K562 (cell line): ENCODE measurements around the gene TACR1. TPM values are rescaled to one million over a fixed set of nuclear protein-coding genes. Genes with fewer than 3 reads are reported as not detected.

ENCODE experiments used
- ATAC-seq: fragments of 200-7000 bp; cut with Tn5 transposase; 3 replicates; pipeline ENCODE4 v1.9.1; 2020; ENCODE audit warnings: moderate library complexity
- BruUV-seq: library from RNA; stranded (reverse); fragments of 400-500 nt; replicated peaks from 2 replicates; lab custom pipeline; 2021; lab: Mats Ljungman, UMichigan
- CTCF ChIA-PET: fragments of 300-600 bp; formaldehyde crosslinking; extraction: SDS; loops from one replicate; lab custom pipeline; 2021; ENCODE audit warnings: low intra/inter-chr PET ratio; lab: Yijun Ruan, JAX
- POLR2A ChIA-PET: fragments of 300-600, 350-650 bp; sonication (Branson Sonifier 250); formaldehyde crosslinking; extraction: SDS; loops from one replicate; lab custom pipeline; 2021; ENCODE audit warnings: antibody characterized with exemption, inconsistent platforms; lab: Yijun Ruan, JAX
- DNase-seq, 4 experiments: peaks; one replicate each; pipeline versions ENCODE4 v3.0.0 to v3.0.0-alpha.2; 2011 to 2018; ENCODE audit warnings: low spot score in 3 of 4, mixed read lengths in 3 of 4; ENCODE audit errors: extremely low read depth in 1 of 4
- FAIRE-seq: peaks from 2 replicates; lab custom pipeline; 2011; peaks lifted over from hg19 to GRCh38; lab: Jason Lieb, UNC
- H2AFZ ChIP-seq: 2 replicates; pipeline ENCODE4 v1.6.0; 2011; ENCODE audit warnings: low read depth, low read length, control low read depth, inconsistent platforms
- H3K27ac ChIP-seq: fragments of 200-600 bp; 3 replicates; pipeline ENCODE4 v1.8.0; 2011; ENCODE audit warnings: low read depth, mild to moderate bottlenecking, control low read depth, inconsistent platforms, low read length, moderate library complexity, mixed read lengths; ENCODE audit errors: extremely low read depth
- H3K27me3 ChIP-seq, 2 experiments: fragments of 300-600 bp in 1 of 2; 2 replicates in 1 of 2; 3 replicates in 1 of 2; pipeline versions ENCODE4 v1.6.0 to v1.8.0; 2011; ENCODE audit warnings: inconsistent platforms in 2 of 2, low read length in 2 of 2, mild to moderate bottlenecking in 1 of 2, mixed read lengths in 1 of 2, moderate library complexity in 1 of 2; ENCODE audit not compliant: control insufficient read depth in 2 of 2, insufficient read depth in 2 of 2
- H3K36me3 ChIP-seq: fragments of 300-600 bp; 3 replicates; pipeline ENCODE4 v1.8.0; 2011; ENCODE audit warnings: mild to moderate bottlenecking, low read length, inconsistent platforms; ENCODE audit not compliant: control insufficient read depth, insufficient read depth
- H3K4me1 ChIP-seq, 2 experiments: fragments of 200-600 bp in 1 of 2; replicated peaks in 1 of 2; 2 replicates in 1 of 2; 3 replicates in 1 of 2; pipeline versions ENCODE4 v1.5.1 to v1.8.0; 2011; ENCODE audit warnings: inconsistent platforms in 2 of 2, low read length in 2 of 2, mild to moderate bottlenecking in 1 of 2, mixed read lengths in 1 of 2, moderate library complexity in 1 of 2; ENCODE audit not compliant: control insufficient read depth in 2 of 2, insufficient read depth in 2 of 2
- H3K4me2 ChIP-seq: 2 replicates; pipeline ENCODE4 v1.6.1; 2011; ENCODE audit warnings: low read length, control low read depth, inconsistent platforms, mixed read lengths; ENCODE audit not compliant: insufficient read depth
- H3K4me3 ChIP-seq: fragments of 200-600 bp; sonication (generic), shearing (Covaris generic); 2 replicates; pipeline ENCODE4 v1.5.1; 2016; ENCODE audit warnings: control low read depth, inconsistent platforms
- H3K79me2 ChIP-seq: fragments of 200-600 bp; 3 replicates; pipeline ENCODE4 v1.8.0; 2011; ENCODE audit warnings: low read length, inconsistent platforms; ENCODE audit not compliant: control insufficient read depth, insufficient read depth
- H3K9ac ChIP-seq, 2 experiments: 2 replicates each; pipeline versions ENCODE4 v1.6.0 to v1.6.1; 2011; ENCODE audit warnings: low read depth in 2 of 2, low read length in 2 of 2, control low read depth in 1 of 2, inconsistent platforms in 1 of 2, mild to moderate bottlenecking in 1 of 2, mixed read lengths in 1 of 2; ENCODE audit not compliant: insufficient read depth in 1 of 2
- H3K9me1 ChIP-seq: one replicate; pipeline ENCODE4 v1.6.0; 2011; ENCODE audit warnings: inconsistent platforms, mild to moderate bottlenecking, low read length, moderate library complexity; ENCODE audit not compliant: control insufficient read depth, insufficient read depth
- H3K9me3 ChIP-seq: replicated peaks from 2 replicates; pipeline ENCODE4 v1.5.1; 2011; ENCODE audit warnings: low read depth, low read length, inconsistent platforms; ENCODE audit not compliant: control insufficient read depth, insufficient read depth
- H4K20me1 ChIP-seq: replicated peaks from 2 replicates; pipeline ENCODE4 v1.6.1; 2011; ENCODE audit warnings: low read length, inconsistent platforms, mixed read lengths; ENCODE audit not compliant: control insufficient read depth, insufficient read depth
- C11orf30 ChIP-seq: fragments of 450-650 bp; IDR thresholded peaks from 2 replicates; pipeline ENCODE4 v1.6.1; 2016; ENCODE audit warnings: low read depth, mild to moderate bottlenecking
- ILF3 ChIP-seq: fragments of 450-650 bp; IDR thresholded peaks from 2 replicates; pipeline ENCODE4 v1.6.1; 2018; ENCODE audit warnings: antibody characterized with exemption, mild to moderate bottlenecking, moderate library complexity, borderline replicate concordance
- NCOA1 ChIP-seq: fragments of 450-650 bp; IDR thresholded peaks from 2 replicates; pipeline ENCODE4 v1.6.1; 2016; ENCODE audit warnings: low read depth
- NRF1 ChIP-seq, 2 experiments: fragments of 450-650 bp; IDR thresholded peaks in 1 of 2; conservative IDR thresholded peaks in 1 of 2; 2 replicates each; pipeline ENCODE4 v1.6.1; 2014; ENCODE audit warnings: mild to moderate bottlenecking in 2 of 2
- PCBP1 ChIP-seq: fragments of 200-400 bp; formaldehyde crosslinking; IDR thresholded peaks from 2 replicates; pipeline ENCODE4 v1.6.1; 2018; ENCODE audit warnings: mild to moderate bottlenecking, low read depth, low read length; ENCODE audit not compliant: poor library complexity, severe bottlenecking
- PHTF2 ChIP-seq: fragments of 250-450 bp; sonication (Bioruptor Pico); IDR thresholded peaks from 2 replicates; pipeline ENCODE4 v1.5.0; 2021; ENCODE audit warnings: mild to moderate bottlenecking
- SMARCA5 ChIP-seq: fragments of 450-650 bp; IDR thresholded peaks from 2 replicates; pipeline ENCODE4 v1.6.1; 2016
- SP1 ChIP-seq: sonication (generic); formaldehyde crosslinking; IDR thresholded peaks from 2 replicates; pipeline ENCODE4 v1.8.1; 2022; ENCODE audit warnings: mild to moderate bottlenecking, missing genetic modification reagents
- ZBED1 ChIP-seq: IDR thresholded peaks from 2 replicates; pipeline ENCODE4 v1.6.1; 2014
- WGBS: fragments of 100-300 bp; shearing (Covaris generic); methylation state at CpG from one replicate; pipeline ENCODE4 v1.1.6; 2016; ENCODE audit warnings: low coverage, mixed read lengths; ENCODE audit not compliant: insufficient coverage; ENCODE audit errors: missing lambda C conversion rate; 5-methylcytosine and 5-hydroxymethylcytosine counted together
- in situ Hi-C: fragments of 300-500 bp; cut with MboI; formaldehyde crosslinking; loops from 4 replicates; pipeline ENCODE4 v1.15.0; 2018; ENCODE audit warnings: inconsistent platforms, mixed read lengths
- intact Hi-C: fragments of 100-400 bp; cut with micrococcal nuclease; formaldehyde crosslinking; loops from 2 replicates; pipeline ENCODE4 v1.14.2; 2022
- polyA plus RNA-seq, 8 experiments: library from polyadenylated mRNA; depleted of rRNA in 4 of 8; stranded (reverse) in 5 of 8; unstranded in 3 of 8; fragments of >200 nt; fragmentation: Nextera tagmentation in 2 of 8; fragmentation: Illumina TruSeq in 1 of 8; extraction: Ambion mirVana in 2 of 8; extraction: Trizol in 1 of 8; gene quantifications; 2 replicates each; pipeline versions ENCODE4 v1.2.1 to v1.2.3, GENCODE V29; 2011 to 2014; ENCODE audit warnings: inconsistent platforms in 1 of 8, missing spikeins in 1 of 8
- total RNA-seq, 7 experiments: library from RNA; depleted of rRNA in 6 of 7; stranded (reverse); fragments of >200 nt in 6 of 7; fragmentation: Illumina TruSeq in 2 of 7; extraction: Trizol in 2 of 7; gene quantifications; 2 replicates each; pipeline versions ENCODE4 v1.2.1 to v1.2.3, GENCODE V29; 2011 to 2021; ENCODE audit warnings: low replicate concordance in 1 of 7
- TF ChIP-seq, protein P1 (sequence below): fragments of 150-350 bp; IDR thresholded peaks from 2 replicates; pipeline ENCODE4 v1.6.1; 2014; ENCODE audit warnings: low read depth, mild to moderate bottlenecking, low read length, borderline replicate concordance
- TF ChIP-seq, protein P2 (sequence below): fragments of 450-650 bp; IDR thresholded peaks from 2 replicates; pipeline ENCODE4 v1.7.0; 2016; ENCODE audit warnings: borderline replicate concordance

Gene TACR1
- total and polyA plus RNA-seq, 9 of the 15 experiments (the other 6 are each of a cell fraction or from before 2014, with no cell fraction given), result not detected

- TF ChIP-seq PCBP1 (no peak), NCOA1 (no peak), C11orf30 (peak; percentile 48; the same call in 1 of the 2 replicates)
- TF ChIP-seq, all 486 proteins: peak for 6
Observed at GRCh38 chr2:75238670-75239330, 39.5 kb upstream of the TACR1 start (continued).

GRCh38 chr2:75237296-75237695 lies 38.0 kb upstream of the TACR1 start:
- Histone ChIP-seq H3K4me2 (no peak overlapping the region), H3K4me3 (no peak overlapping the region), H3K9me3 (no peaks in the 10 kb centered on the region), H3K4me1 (no peaks in the 10 kb centered on the region; a peak in 1 of 5 replicates), H3K27ac (no peak overlapping the region), H4K20me1 (no peaks in the 10 kb centered on the region), H3K27me3 (peaks cover 0 to 8% of the 10 kb centered on the region in 2 experiments; a peak in 4 of 5 replicates), H3K9ac (no peak overlapping the region), H3K36me3 (no peaks in the 10 kb centered on the region), H3K9me1 (no peaks in the 10 kb centered on the region), H3K79me2 (no peaks in the 10 kb centered on the region), H2AFZ (no peak overlapping the region)
- ChIA-PET CTCF (no interaction called here), POLR2A (interaction anchor here (1.1 kb wide), 1 partner anchor 8 kb away, joined by 3 read pairs; no protein-coding TSS in a partner anchor)
- DNase-seq (no peak), ATAC-seq (no peak), FAIRE-seq (no peak)
- BruUV-seq, result no TSS peak
- intact Hi-C loops (no loop called here), in situ Hi-C loops (no loop called here)
- no peak for TF ChIP-seq ILF3
- TF ChIP-seq SMARCA5, result no peak
- TF ChIP-seq PHTF2 (CRISPR knock-in tag), result no peak
- TF ChIP-seq, protein P1, sequence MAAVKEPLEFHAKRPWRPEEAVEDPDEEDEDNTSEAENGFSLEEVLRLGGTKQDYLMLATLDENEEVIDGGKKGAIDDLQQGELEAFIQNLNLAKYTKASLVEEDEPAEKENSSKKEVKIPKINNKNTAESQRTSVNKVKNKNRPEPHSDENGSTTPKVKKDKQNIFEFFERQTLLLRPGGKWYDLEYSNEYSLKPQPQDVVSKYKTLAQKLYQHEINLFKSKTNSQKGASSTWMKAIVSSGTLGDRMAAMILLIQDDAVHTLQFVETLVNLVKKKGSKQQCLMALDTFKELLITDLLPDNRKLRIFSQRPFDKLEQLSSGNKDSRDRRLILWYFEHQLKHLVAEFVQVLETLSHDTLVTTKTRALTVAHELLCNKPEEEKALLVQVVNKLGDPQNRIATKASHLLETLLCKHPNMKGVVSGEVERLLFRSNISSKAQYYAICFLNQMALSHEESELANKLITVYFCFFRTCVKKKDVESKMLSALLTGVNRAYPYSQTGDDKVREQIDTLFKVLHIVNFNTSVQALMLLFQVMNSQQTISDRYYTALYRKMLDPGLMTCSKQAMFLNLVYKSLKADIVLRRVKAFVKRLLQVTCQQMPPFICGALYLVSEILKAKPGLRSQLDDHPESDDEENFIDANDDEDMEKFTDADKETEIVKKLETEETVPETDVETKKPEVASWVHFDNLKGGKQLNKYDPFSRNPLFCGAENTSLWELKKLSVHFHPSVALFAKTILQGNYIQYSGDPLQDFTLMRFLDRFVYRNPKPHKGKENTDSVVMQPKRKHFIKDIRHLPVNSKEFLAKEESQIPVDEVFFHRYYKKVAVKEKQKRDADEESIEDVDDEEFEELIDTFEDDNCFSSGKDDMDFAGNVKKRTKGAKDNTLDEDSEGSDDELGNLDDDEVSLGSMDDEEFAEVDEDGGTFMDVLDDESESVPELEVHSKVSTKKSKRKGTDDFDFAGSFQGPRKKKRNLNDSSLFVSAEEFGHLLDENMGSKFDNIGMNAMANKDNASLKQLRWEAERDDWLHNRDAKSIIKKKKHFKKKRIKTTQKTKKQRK, result no peak
- TF ChIP-seq NRF1 (conservative IDR thresholded peaks at IDR 0.05 in 1 of 2, IDR thresholded peaks at IDR 0.05 in 1 of 2), result no peak
- TF ChIP-seq, protein P2, sequence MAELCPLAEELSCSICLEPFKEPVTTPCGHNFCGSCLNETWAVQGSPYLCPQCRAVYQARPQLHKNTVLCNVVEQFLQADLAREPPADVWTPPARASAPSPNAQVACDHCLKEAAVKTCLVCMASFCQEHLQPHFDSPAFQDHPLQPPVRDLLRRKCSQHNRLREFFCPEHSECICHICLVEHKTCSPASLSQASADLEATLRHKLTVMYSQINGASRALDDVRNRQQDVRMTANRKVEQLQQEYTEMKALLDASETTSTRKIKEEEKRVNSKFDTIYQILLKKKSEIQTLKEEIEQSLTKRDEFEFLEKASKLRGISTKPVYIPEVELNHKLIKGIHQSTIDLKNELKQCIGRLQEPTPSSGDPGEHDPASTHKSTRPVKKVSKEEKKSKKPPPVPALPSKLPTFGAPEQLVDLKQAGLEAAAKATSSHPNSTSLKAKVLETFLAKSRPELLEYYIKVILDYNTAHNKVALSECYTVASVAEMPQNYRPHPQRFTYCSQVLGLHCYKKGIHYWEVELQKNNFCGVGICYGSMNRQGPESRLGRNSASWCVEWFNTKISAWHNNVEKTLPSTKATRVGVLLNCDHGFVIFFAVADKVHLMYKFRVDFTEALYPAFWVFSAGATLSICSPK, result no peak
- TF ChIP-seq ZBED1, result no peak
- TF ChIP-seq SP1 (CRISPR knock-in tag), result no peak
- WGBS, result 0% methylated on average over 1 of the region's 1 CpG
